NCI-H128 (cell line): ENCODE measurements around the gene RABGAP1.

Experiments
- DNase-seq: peaks from one replicate; lab custom pipeline; 2025; ENCODE audit not compliant: unreplicated experiment; lab: John Stamatoyannopoulos, UW

Gene RABGAP1

GRCh38 chr9:123046406-123047195, 105.8 kb downstream of the RABGAP1 start:
- DNase-seq = no peak

- DNase-seq = no peak
These were observed 107.9 kb downstream of the RABGAP1 start for GRCh38 chr9:123048748-123049147.

GRCh38 chr9:123049589-123050222, 108.9 kb downstream of the RABGAP1 start:
- DNase-seq = no peak

GRCh38 chr9:123053046-123053445, 112.2 kb downstream of the RABGAP1 start:
- DNase-seq = no peak

- DNase-seq = no peak
These were observed 112.9 kb downstream of the RABGAP1 start for GRCh38 chr9:123053711-123054110.

GRCh38 chr9:123058834-123059233, 118.0 kb downstream of the RABGAP1 start:
- DNase-seq = no peak

GRCh38 chr9:123059472-123060220, 118.8 kb downstream of the RABGAP1 start:
- no peak for DNase-seq

- DNase-seq = no peak
These were observed 120.4 kb downstream of the RABGAP1 start for GRCh38 chr9:123061216-123061615.

GRCh38 chr9:123062351-123063176, 121.7 kb downstream of the RABGAP1 start:
- no peak for DNase-seq

GRCh38 chr9:123063177-123063598, 122.4 kb downstream of the RABGAP1 start:
- no peak for DNase-seq

GRCh38 chr9:123063896-123064295, 123.1 kb downstream of the RABGAP1 start:
- no peak for DNase-seq

- no peak for DNase-seq
These were observed 123.9 kb downstream of the RABGAP1 start for GRCh38 chr9:123064716-123065115.

- DNase-seq = no peak
These were observed 124.4 kb downstream of the RABGAP1 start for GRCh38 chr9:123065196-123065595.

- no peak for DNase-seq
These were observed 126.3 kb downstream of the RABGAP1 start for GRCh38 chr9:123067136-123067535.

- DNase-seq = no peak
These were observed 128.2 kb downstream of the RABGAP1 start for GRCh38 chr9:123069010-123069481.

- DNase-seq = no peak
These were observed 129.4 kb downstream of the RABGAP1 start for GRCh38 chr9:123070198-123070597.

- DNase-seq = no peak
These were observed 131.7 kb downstream of the RABGAP1 start for GRCh38 chr9:123072407-123072995.

GRCh38 chr9:123073441-123073840, 132.6 kb downstream of the RABGAP1 start:
- no peak for DNase-seq

GRCh38 chr9:123073991-123074422, 133.2 kb downstream of the RABGAP1 start:
- DNase-seq = no peak

- DNase-seq = no peak
These were observed 133.8 kb downstream of the RABGAP1 start for GRCh38 chr9:123074628-123075027.
